GM21737 (cell line): ENCODE data around the gene TEAD4.
"Not testable (repeated sequence)": the region's sequence is repeated elsewhere in the genome, so short reads cannot be mapped to it uniquely, and the experiment has no call there.

Experiments used
- ATAC-seq: cut with Tn5 transposase; IDR thresholded peaks from one replicate; pipeline ENCODE4 v1.9.1; 2021; ENCODE audit warnings: mild to moderate bottlenecking, moderate library complexity; ENCODE audit not compliant: unreplicated experiment

TEAD4 gene

DNA sequence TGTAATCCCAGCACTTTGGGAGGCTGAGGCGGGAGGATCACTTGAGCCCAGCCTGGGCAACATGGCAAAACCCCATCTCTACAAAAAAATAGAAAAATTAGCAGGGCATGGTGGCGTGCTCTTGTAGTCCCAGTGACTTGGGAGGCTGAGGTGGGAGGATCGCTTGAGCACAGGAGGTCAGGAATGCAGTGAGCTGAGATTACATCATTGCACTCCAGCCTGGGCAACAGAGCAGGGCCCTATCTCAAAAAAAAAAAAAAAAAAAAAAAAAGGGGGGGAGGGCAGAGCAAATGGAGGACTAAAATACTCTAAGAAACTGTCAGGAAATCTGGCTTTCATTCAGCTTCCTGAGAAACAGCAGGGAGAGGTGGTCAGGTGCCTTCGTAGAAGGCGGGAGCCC is 86.3 kb downstream of the TEAD4 start:
- no peak for ATAC-seq

DNA sequence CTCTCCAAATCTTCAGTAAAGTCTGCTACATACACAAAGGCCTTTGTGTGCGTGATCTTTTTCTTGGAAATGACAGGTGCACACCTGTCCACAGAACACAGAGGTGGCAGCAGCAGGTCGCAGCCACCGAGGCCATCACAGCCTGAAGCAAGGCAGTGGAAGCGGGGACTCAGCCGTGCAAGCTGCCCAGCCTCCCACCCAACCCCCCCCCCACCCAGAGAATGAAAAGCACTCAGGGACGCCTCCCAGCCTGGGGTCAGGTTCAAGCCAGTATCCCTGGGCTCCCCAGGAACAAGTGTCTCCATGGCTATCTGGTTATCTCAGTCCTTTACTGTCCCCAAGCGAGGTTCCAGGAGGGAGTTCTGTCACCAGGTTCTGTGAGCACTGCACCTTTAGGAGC is 86.8 kb downstream of the TEAD4 start:
- no peak for ATAC-seq

DNA sequence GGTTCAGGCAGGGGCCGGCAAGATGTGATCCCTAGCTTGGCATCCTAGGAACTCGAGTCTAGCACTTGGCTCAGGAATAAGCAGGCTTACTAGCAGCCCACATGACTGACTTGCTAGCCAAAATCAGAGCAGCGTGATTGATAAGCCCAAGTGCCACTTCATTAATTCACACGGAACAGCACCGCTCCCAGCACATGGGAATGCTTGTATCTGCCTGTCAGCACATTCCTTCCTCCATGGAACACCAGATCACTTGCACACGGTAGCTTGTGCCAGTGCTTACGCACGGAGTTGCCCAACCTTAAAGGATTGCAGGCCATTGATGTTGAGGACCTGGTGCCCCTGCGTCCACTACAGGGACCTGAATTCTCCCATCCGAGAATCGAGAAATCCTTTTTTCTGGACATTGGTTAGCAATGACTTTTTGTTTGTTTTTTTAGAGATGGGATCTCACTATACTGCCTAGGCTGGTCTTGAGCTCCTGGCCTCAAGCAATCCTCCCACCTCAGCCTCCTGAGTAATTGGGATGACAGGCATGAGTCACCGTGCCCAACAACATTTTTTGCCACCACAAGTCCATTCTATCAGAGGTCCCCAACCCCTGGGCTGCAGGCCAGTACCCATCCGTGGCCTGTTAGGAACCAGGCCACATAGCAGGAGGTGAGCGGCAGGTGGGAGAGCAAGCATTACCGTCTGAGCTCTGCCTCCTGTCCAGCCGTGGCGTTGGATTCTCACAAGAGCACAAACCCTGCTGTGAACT is 87.4 kb downstream of the TEAD4 start:
- ATAC-seq: no peak

- ATAC-seq: no peak
Measured at GRCh38 chr12:3047961-3048360, 88.8 kb downstream of the TEAD4 start.

- no peak for ATAC-seq
Measured at GRCh38 chr12:3048540-3048939, 89.3 kb downstream of the TEAD4 start.

DNA sequence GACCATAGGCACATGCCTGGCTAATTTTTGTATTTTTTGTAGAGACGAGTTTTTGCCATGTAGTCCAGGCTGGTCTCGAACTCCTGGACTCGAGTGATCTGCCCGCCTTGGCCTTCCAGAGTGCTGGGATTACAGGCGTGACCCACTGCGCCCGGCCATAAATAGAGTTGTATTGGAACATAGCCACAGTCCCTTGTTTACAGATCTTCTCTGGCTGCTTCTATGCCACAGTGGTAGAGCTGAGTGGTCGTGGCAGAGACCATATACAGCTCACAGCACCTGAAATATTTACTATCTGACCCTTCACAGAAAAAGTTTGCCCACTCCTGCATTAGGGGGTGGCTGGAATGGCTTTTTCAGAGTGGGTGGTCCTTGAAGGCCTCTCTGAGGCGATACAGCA is 90.0 kb downstream of the TEAD4 start:
- no peak for ATAC-seq

GRCh38 chr12:3049611-3050249 is 90.5 kb downstream of the TEAD4 start:
- no peak for ATAC-seq

DNA sequence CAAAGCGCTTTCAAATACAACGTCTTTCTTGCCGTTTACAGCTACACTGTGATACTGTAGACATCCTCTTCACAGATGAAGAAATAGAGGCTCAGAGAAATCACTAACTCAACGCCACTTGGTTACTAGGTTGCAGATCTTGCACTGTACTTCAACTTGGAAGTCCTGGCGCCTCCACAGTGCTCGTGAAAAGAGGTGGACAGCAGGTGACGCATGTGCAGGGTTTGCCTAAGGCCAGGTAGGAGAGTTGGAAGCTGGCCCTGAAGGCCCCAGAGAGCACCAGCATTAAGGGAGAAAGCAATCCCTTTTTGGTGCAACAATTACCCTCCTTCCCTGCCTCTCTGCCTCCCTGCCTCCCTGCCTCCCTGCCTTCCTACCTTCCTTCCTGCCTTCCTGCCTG is 95.2 kb downstream of the TEAD4 start:
- no peak for ATAC-seq

- no peak for ATAC-seq
Measured at GRCh38 chr12:3055026-3055703, 96.0 kb downstream of the TEAD4 start.

DNA sequence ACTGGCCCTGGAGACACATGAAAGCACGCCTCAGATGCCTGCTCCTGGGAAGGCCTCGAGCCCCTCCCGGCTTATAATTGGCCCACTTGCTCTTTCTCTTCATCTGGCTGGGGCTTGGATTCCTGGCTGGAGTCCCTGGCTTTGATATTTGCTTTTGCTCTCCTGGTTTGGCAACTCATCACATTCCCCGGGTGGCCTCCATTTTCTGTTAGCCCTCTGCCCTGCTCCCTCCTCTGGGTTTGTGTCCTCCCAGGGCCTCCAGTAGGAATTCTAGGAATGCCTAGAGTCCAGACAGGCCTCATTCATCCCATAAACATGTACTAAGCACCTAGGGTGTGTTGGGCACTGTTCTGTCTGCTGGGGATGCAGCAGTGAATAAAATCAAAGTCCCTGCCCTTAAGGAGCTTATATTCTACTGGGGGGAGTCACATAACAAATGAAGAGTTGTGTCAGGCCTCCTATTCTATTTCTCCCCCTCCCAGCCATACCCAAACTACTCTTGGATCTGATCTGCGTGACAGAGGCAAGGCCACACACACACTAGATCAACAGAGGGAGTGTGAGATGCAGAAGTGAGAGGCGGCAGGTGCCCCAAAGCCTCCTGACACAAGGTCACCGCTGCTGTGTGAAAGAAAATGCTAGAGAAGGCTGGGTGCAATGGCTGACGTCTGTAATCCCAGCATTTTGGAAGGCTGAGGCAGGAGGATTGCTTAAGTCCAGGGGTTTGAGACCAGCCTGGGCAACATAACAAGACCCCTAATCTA is 96.7 kb downstream of the TEAD4 start:
- no peak for ATAC-seq

DNA sequence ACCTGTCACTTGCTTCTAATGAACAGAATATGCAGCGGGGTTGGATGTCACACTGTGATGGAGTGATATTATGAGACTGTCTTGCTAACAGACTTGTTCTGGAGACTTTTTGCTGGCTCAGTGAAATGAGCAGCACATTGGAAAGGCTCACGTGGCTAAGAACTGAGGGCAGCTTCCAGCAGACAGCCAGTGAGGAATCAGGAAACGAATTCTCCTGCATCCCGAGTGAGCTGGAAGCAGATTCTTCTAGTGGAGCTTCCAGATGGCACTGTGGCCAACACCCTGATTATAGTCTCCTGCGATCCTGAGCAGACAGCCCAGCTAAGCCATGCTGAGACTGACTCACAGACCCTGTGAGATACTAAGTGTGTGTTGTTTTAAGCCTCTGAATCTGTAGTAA is 101.9 kb downstream of the TEAD4 start:
- no peak for ATAC-seq

DNA sequence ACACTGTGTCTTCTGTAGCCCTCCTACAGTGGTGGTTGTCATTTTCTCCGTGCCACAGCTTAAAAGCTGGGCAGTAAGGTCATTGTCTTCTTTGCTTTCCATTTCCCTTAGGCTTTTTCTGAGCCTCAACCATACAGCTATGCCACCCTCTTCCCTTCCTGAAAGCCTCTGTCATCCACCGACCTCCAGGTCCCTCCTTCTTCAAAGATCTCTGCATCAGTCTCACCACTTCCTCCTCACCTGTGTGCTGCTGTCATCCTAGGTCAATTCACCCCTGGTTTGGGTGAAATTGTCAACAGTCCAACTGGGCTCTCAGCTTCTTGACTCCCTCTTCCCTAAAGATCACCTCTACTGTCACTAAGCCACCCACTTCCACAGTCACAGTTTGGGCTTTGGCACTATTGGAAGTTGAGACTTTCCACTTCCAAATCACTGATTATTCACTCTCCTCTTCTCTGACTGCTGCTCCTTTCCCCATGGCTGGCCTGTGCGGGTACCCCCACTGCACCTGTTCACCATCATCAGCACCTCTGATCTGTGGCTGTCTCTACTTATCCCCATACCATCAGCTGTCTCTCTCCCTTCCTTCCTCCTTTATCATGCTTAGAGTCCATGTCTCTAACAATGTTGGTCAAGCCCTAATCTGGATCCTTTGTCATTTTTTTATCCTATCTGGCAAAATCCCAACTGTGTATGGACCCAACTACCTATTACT is 102.5 kb downstream of the TEAD4 start:
- no peak for ATAC-seq

- ATAC-seq: no peak
Measured at GRCh38 chr12:3065300-3065699, 106.1 kb downstream of the TEAD4 start.

GRCh38 chr12:3065846-3066245 is 106.6 kb downstream of the TEAD4 start:
- ATAC-seq: not testable (repeated sequence)

DNA sequence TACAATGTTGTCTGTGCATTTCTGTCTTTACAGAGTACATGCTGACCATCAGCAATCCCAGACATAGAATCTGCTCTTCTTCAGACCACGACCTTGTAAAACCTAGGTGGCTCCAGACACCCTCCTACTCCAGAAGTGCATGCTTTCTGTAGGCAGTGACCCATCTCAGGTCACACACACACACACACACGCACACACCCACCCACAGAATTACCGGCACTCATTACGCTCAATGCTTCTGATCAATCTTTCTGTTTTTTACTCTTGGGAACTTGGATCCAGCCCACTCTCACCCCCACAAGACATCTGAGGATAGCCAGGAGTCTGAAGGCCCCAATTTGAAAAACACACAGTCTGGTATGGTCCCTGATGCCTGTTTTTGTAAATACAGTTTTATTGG is 110.5 kb downstream of the TEAD4 start:
- ATAC-seq: no peak

DNA sequence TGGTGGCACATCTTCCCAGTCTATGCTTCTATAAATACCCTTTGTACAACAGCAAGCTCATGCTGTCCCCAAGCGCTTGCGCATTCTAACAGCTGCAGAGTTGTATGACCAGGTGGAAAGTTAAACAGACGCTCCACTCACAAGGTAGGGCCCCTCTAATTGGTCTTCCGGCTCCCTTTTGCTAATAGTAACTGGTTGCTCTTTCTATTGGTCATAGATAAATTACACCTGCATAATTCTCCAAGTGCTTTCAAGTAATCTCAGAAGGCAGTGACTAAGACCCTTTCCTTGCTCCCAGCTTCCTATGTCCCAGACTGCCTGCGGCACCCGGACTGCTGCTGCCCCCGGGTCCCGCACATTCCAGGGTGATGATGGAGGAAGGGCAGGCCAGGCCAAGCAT is 111.9 kb downstream of the TEAD4 start:
- no peak for ATAC-seq

GRCh38 chr12:3071710-3072109 is 112.5 kb downstream of the TEAD4 start:
- ATAC-seq: no peak

DNA sequence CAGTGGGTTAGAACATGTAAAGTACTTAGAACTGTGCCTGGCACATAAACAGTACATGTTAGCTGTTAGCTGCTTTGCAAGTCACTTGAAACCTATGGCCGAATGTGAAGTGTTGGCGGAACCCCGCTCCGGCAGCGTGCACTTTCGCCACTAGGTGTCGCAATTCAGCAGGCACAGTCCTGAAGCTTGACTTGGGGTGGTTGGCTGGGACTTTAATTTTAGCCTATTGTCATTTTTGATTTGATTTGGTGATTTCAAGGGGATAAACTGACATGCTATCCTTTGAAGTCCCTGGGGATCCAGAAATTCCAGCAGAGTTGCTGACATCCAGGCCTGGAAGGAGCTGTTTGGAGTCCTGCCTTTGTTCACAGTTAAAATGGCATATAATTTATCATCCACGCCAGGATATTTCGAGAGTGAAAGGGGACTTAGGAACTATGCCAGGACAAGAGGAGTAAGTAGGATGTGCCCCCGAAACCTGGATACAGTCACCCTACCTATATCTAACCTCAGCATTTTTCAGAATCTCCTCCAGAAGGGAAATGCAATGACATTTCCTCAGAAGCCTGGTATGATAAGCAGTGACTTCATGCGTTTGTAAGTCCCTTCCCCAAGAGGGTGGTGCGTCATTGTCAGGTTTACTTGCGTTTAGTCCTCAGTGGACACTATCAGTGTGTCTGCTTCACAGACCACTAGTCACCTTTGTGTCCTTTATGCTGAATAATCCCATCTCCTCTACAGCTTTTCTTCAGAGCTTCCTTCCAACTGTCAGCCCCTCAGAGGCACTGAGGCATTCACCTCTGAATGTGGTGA is 114.4 kb downstream of the TEAD4 start:
- ATAC-seq: peak; percentile 45

- no peak for ATAC-seq
Measured at GRCh38 chr12:3075315-3075714, 116.1 kb downstream of the TEAD4 start.
